Endothelial cell of hepatic sinusoid (primary cell): ENCODE results near the gene ERICH3.
"Not testable (repeated sequence)": the region's sequence is repeated elsewhere in the genome, so short reads cannot be mapped to it uniquely, and the experiment has no call there.

ENCODE experiments used
- in situ Hi-C: cut with HindIII; loops from 2 replicates; pipeline ENCODE4 v1.10.0; 2017; ENCODE audit warnings: low sequenced_read_pairs

Gene ERICH3

GRCh38 chr1:74681449-74681848 is 7.9 kb upstream of the ERICH3 start:
- in situ Hi-C loops, result no loop called here

- in situ Hi-C loops, result no loop called here
Measured at GRCh38 chr1:74681001-74681400, 7.4 kb upstream of the ERICH3 start.

- in situ Hi-C loops, result no loop called here
Measured at GRCh38 chr1:74679811-74680210, 6.2 kb upstream of the ERICH3 start.

GRCh38 chr1:74677926-74678325 is 4.3 kb upstream of the ERICH3 start:
- in situ Hi-C loops, result no loop called here

- in situ Hi-C loops, result no loop called here
Measured at GRCh38 chr1:74674278-74675048, 871 bp upstream of the ERICH3 start.

DNA sequence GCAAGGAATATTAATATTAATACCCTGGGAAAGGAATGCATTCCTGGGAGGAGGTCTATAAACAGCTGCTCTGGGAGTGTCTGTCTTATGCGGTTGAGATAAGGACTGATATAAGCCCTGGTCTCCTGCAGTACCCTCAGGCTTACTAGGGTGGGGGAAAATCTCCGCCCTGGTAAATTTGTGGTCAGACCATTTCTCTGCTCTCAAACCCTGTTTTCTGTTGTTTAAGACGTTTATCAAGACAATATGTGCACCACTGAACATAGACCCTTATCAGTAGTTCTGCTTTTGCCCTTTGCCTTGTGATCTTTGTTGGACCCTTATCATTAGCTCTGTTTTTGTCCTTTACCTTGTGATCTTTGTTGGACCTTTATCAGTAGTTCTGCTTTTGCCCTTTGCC is 2.7 kb downstream of the ERICH3 start:
- in situ Hi-C loops, result not testable (repeated sequence)

DNA sequence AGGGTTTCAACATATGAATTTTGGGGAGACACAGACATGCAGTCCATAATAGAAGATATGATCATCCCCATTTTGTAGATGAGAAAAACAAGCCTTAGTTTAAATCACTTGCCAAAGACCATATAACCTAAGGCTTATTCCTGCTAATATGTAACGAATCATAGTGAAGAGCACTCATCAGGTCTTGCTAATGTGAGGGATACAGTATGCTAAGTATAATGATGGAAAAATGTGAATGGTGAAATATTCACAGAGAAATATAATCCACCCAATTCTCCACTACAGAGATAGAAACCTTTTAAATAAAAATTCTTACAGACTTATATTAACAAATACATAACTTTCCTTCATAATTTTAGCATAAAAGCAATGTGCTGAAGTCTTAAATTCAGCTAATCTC is 18.9 kb downstream of the ERICH3 start:
- in situ Hi-C loops, result no loop called here

DNA sequence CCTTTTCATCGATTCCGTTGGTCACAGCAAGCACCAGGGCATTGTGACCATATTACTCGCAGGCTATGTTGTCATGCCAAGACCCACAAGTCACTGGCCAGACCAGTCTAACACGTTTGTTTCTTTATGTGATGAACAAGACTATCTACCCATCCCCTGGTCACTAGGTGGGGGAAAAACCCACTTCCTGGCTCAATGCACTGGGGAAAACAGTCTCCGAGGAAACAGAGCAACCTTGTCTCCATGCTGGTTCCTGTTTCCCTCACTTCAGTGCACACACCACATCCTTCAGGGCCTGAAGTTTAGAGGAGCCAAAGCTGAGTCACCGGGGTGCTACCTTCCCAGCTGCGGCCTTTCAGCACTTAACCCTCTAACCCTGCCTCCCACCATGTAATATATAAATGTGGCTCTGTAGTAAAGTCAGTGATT is 20.9 kb downstream of the ERICH3 start:
- in situ Hi-C loops, result no loop called here

GRCh38 chr1:74650561-74650960 is 23.0 kb downstream of the ERICH3 start:
- in situ Hi-C loops, result no loop called here

GRCh38 chr1:74641876-74642275 is 31.7 kb downstream of the ERICH3 start:
- in situ Hi-C loops, result no loop called here

- in situ Hi-C loops, result no loop called here
Measured at GRCh38 chr1:74641161-74641560, 32.4 kb downstream of the ERICH3 start.

- in situ Hi-C loops, result no loop called here
Measured at GRCh38 chr1:74637296-74637695, 36.3 kb downstream of the ERICH3 start.

GRCh38 chr1:74629283-74629682 is 44.3 kb downstream of the ERICH3 start:
- in situ Hi-C loops, result no loop called here

GRCh38 chr1:74623716-74624115 is 49.9 kb downstream of the ERICH3 start:
- in situ Hi-C loops, result loop anchor here (5.0 kb wide), 1 partner anchor 61 kb away; no protein-coding TSS in a partner anchor

GRCh38 chr1:74620242-74620641 is 53.4 kb downstream of the ERICH3 start:
- in situ Hi-C loops, result loop anchor here (5.0 kb wide), 1 partner anchor 58 kb away; no protein-coding TSS in a partner anchor

DNA sequence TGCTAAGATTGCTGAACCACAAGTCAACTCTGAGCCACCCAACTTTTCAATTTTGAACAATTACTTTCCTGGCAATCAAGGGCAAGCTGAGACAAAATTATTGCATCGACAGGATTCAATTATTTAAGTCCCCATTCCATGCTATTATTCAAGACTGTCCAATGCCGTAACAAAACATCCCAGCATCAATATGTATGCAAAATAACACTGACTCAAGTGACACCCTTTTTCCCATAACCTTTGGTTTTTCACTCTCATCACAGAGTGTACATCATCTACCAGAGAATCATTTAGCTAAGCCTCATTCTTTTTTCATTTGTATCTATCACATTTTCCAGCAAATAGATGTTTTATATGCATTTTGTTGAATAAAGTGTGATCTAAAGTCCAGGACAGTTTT is 54.6 kb downstream of the ERICH3 start:
- in situ Hi-C loops, result no loop called here

DNA sequence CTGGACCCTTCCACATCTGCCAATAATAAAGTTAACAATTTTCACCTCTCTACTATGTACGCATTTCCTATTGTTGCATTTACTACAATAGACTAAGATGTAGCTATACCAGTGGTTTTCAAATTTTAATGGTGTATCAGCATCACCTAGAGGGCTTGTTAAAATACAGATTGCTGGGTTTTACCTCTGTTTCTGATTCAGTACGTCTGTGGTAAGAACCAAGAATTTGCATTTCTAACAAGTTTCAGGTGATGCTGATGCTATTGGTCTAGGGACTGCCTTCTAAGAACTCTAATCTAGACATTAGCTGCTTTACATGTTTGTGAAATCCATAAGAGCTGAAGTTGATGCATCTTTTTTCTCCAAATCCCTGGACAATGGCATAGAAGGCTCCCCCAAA is 59.7 kb downstream of the ERICH3 start:
- in situ Hi-C loops, result no loop called here

DNA sequence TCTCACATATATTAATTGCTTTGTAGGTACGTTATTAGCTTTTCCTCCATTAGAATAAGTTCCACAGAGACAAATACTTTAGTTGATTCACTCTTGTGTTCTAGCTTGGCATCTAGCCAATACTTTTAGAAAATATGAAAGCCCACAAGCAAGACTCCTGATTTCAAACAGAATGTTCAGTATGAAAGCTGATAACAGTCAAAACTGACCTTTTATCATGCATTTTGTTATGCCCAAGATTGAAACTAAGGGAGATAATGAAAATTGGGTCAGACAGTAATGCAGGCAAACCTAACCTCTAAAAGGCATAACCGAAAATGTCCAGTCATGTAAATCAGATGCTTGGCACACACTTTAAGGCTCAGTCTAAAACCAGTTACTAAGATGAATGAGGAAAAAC is 61.7 kb downstream of the ERICH3 start:
- in situ Hi-C loops, result no loop called here

GRCh38 chr1:74610961-74611360 is 62.6 kb downstream of the ERICH3 start:
- in situ Hi-C loops, result no loop called here

DNA sequence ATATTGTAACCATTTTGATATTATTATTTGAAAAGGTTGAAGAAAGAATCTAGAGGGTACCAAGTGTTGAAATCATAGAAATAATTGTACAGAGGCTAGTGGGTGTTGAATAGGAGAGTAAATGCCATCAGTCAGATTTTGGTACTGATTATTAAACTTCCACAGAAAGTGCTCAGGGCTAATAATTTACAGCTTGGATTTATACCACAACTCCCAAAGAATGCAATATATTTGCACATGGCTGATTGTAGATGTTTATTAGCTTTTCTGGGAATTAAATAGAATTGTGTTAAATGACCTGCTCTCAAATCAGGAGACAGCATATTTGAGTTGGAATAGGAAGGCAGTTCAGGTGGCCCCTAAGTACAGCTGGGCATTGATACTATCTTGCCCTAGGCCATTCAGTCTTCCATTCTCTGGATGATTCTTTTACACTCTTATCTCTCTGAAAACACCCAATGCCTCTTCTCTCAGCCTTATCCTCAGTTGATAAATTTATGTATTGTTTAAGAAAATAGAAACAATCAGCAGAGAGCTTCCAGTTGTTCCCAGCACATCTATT is 63.7 kb downstream of the ERICH3 start:
- in situ Hi-C loops, result no loop called here

GRCh38 chr1:74596717-74597116 is 76.9 kb downstream of the ERICH3 start:
- in situ Hi-C loops, result no loop called here
